ENCODE data around the gene SLC39A13. TPM values are rescaled to one million over a fixed set of nuclear protein-coding genes. Genes with fewer than 3 reads are reported as not detected.

Gene SLC39A13
- total and polyA plus RNA-seq, 2 of the 4 experiments (the other 2 are of a cell fraction) = 32.4 to 144 TPM

DNA sequence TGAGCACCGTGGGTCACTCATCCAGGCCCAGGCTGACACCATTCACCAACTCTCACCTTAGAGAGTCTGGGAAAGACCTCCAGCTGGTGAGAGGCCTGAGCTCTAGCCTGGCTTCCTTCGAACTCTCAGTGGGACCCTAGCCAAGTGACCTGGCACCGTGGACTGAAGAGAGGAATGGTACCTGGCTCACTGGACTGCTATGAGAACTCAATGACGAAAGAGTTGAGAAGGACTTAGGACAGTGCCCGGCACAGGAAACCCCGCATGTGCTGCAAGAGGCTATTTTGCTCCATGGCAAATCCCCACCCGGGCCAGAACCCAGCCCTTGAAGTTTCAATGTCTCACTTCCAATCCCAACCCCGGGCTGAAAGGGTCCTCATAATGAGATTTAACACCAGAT lies 41.2 kb downstream of the SLC39A13 start (continued):
- TF ChIP-seq MXI1 (IDR thresholded peaks at IDR 0.05; ENCODE audit: borderline replicate concordance, low read depth, low read length) = no peak
- no peak for TF ChIP-seq RAD21 (IDR thresholded peaks at IDR 0.05; ENCODE audit: low read length)
- no peak for TF ChIP-seq BHLHE40 (IDR thresholded peaks at IDR 0.05; ENCODE audit: low read depth, low read length)
- no peak for TF ChIP-seq NFE2L2 (IDR thresholded peaks at IDR 0.05; ENCODE audit: low read depth, low read length)

DNA sequence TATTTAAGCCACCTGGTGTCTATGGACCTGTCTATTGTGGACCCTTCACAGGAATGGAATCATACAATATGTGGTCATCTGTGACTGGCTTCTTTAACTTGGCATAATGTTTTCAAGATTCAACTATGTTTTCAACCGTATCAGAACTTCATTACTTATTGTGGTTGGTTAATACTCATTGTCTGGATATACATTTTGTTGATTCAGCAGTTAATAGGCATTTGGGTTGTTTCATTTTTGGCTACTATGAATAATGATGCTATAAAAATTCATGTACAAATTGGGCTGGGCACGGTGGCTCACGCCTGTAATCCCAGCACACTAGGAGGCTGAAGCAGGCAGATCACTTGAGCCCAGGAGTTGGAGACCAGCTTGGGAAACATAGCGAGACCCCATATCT lies 43.0 kb downstream of the SLC39A13 start:
- DNase-seq = no peak
- no peaks in the 10 kb centered on the region for H3K27me3 ChIP-seq (ENCODE audit: control insufficient read depth, insufficient read depth, low read length)
- no peak overlapping the region for H2BK20ac ChIP-seq (ENCODE audit: low read depth, low read length)
- no peak overlapping the region for H3K18ac ChIP-seq (ENCODE audit: low read depth, low read length)
- no peak for ATAC-seq (ENCODE audit: low read depth)
- H3K4me2 ChIP-seq (ENCODE audit: low read depth, low read length) = no peak overlapping the region
- H3K4me3 ChIP-seq (ENCODE audit: insufficient read depth, low read depth, low read length) = no peak overlapping the region
- no peaks in the 10 kb centered on the region for H3K9me1 ChIP-seq (ENCODE audit: insufficient read depth, low read length)
- H4K20me1 ChIP-seq (ENCODE audit: insufficient read depth, low read length) = no peaks in the 10 kb centered on the region; the same call in 1 of the 2 replicates
- H2AK9ac ChIP-seq (replicated peaks; ENCODE audit: low read depth, low read length, poor library complexity) = no peak overlapping the region
- dilution Hi-C loops (cut with HindIII; ENCODE audit: low sequenced_read_pairs, unreplicated experiment) (no loop called here), in situ Hi-C loops (cut with MboI; ENCODE audit: low sequenced_read_pairs) (no loop called here), intact Hi-C loops (cut with micrococcal nuclease) (no loop called here)
- H3K23ac ChIP-seq (ENCODE audit: low read depth, low read length) = no peak overlapping the region
- ChIA-PET POLR2A (ENCODE audit: unreplicated experiment) (no interaction called here), CTCF (interaction anchor here (0.6 kb wide), 1 partner anchor 27 kb away, joined by 3 read pairs; no protein-coding TSS in a partner anchor)
- no peak overlapping the region for H2BK120ac ChIP-seq (ENCODE audit: low read depth, low read length)
- no peak overlapping the region for H3K56ac ChIP-seq (ENCODE audit: extremely low read depth, insufficient read depth, low read length)
- H3K36me3 ChIP-seq (ENCODE audit: control insufficient read depth, insufficient read depth, low read length) = no peaks in the 10 kb centered on the region
- no peak overlapping the region for H3K27ac ChIP-seq (ENCODE audit: insufficient read depth, low read length)
- no TSS peak for BruUV-seq (replicated peaks)
- no peaks in the 10 kb centered on the region for H3K79me1 ChIP-seq (ENCODE audit: low read depth in 1 of 2, low read length in 2 of 2)
- no peak overlapping the region for H4K8ac ChIP-seq (ENCODE audit: low read depth in 2 of 2, low read length in 2 of 2)
- no peak overlapping the region for H2BK5ac ChIP-seq (ENCODE audit: low read depth, low read length, poor library complexity, severe bottlenecking)
- H2AFZ ChIP-seq (replicated peaks; ENCODE audit: low read length, poor library complexity) = no peak overlapping the region
- H4K5ac ChIP-seq (ENCODE audit: low read depth, low read length) = no peak overlapping the region
- TF ChIP-seq MAZ (IDR thresholded peaks at IDR 0.05; ENCODE audit: borderline replicate concordance, low read depth, low read length) (no peak), MAFK (IDR thresholded peaks at IDR 0.05; ENCODE audit: low read depth, low read length) (peak; percentile 92)
- no peaks in the 10 kb centered on the region for H3K9me3 ChIP-seq (ENCODE audit: control insufficient read depth, insufficient read depth, low read length)
- H3K9ac ChIP-seq (ENCODE audit: low read depth, low read length) = no peak overlapping the region
- no CpG with 5 or more reads among the region's 4 CpGs for WGBS, 2 experiments (ENCODE audit: extremely low coverage in 2 of 2, insufficient read length in 1 of 2)
- no peak overlapping the region for H3K4ac ChIP-seq (ENCODE audit: low read depth, low read length)
- H3K4me1 ChIP-seq (ENCODE audit: control insufficient read depth, insufficient read depth, low read length) = no peaks in the 10 kb centered on the region
- no peak overlapping the region for H4K91ac ChIP-seq (ENCODE audit: insufficient read depth, low read depth, low read length)
- H2BK15ac ChIP-seq (ENCODE audit: low read depth, low read length) = no peak overlapping the region
- no peak overlapping the region for H2AK5ac ChIP-seq (ENCODE audit: low read depth, low read length)
- no peak overlapping the region for H3K14ac ChIP-seq (replicated peaks; ENCODE audit: low read depth, low read length)

Measured in IMR-90 (cell line).